ENCODE measurements around the gene GLOD5.

GLOD5 gene

DNA sequence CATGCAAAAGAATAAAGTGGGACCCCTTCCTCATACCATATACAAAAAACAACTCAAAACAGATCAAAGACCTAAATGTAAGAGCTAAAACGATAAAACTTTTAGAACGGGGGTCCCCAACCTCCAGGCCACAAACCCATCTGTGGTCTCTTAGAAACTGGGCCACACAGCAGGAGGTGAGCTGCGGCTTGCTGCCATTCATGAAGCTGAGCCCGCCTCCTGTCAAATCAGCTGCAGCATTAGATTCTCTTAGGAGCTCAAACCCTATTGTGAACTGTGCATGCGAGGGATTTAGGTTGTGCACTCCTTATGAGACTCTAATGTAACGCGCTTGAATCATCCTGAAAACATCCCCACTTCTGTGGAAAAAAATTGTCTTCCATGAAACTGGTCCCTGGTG lies 17.9 kb downstream of the GLOD5 start:
- TF ChIP-seq, protein P1, sequence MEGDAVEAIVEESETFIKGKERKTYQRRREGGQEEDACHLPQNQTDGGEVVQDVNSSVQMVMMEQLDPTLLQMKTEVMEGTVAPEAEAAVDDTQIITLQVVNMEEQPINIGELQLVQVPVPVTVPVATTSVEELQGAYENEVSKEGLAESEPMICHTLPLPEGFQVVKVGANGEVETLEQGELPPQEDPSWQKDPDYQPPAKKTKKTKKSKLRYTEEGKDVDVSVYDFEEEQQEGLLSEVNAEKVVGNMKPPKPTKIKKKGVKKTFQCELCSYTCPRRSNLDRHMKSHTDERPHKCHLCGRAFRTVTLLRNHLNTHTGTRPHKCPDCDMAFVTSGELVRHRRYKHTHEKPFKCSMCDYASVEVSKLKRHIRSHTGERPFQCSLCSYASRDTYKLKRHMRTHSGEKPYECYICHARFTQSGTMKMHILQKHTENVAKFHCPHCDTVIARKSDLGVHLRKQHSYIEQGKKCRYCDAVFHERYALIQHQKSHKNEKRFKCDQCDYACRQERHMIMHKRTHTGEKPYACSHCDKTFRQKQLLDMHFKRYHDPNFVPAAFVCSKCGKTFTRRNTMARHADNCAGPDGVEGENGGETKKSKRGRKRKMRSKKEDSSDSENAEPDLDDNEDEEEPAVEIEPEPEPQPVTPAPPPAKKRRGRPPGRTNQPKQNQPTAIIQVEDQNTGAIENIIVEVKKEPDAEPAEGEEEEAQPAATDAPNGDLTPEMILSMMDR (conservative IDR thresholded peaks at IDR 0.05; ENCODE audit: low read depth, low read length), result no peak
- no peak for DNase-seq (ENCODE audit: low read depth)
- no peak overlapping the region for H3K4me3 ChIP-seq (ENCODE audit: low read length)

DNA sequence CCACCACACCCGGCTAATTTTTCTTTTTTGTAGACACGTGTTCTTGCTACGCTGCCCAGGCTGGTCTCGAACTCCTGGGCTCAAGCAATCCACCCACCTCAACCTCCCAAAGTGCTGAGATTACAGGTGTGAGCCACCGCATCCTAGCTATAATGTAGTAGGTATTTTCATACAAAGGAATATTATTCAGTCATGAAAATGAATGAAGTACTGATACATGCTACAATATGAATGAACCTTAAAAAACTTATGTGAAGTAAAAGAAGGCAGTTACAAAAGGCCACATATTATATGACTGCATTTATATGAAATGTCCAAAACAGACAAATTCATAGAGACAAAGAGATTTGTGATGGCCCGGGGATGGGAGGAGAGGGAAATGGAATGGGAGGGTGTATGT lies 20.2 kb downstream of the GLOD5 start:
- DNase-seq (ENCODE audit: low read depth), result no peak
- TF ChIP-seq, protein P1 (conservative IDR thresholded peaks at IDR 0.05; ENCODE audit: low read depth, low read length), result no peak
- H3K4me3 ChIP-seq (ENCODE audit: low read length), result no peak overlapping the region

DNA sequence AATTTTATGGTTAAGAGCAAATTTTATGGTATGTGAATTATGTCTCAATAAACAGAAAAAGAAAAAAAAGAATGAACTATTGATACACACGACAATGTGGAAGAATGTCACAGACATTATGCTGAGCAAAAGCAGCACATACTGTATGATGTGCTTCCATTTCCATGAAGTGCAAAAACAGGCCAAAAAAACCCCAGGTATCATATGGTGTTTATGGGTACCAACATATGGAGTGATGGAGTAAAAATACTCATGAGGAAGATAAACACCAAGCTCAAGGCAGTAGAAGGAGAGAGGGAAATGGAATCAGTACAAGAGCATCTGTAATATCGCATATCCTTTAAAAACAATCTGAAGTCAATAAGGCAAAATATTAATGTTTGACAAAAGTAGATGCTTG lies 20.7 kb downstream of the GLOD5 start:
- TF ChIP-seq, protein P1 (conservative IDR thresholded peaks at IDR 0.05; ENCODE audit: low read depth, low read length), result no peak
- no peak for DNase-seq (ENCODE audit: low read depth)
- no peak overlapping the region for H3K4me3 ChIP-seq (ENCODE audit: low read length)

DNA sequence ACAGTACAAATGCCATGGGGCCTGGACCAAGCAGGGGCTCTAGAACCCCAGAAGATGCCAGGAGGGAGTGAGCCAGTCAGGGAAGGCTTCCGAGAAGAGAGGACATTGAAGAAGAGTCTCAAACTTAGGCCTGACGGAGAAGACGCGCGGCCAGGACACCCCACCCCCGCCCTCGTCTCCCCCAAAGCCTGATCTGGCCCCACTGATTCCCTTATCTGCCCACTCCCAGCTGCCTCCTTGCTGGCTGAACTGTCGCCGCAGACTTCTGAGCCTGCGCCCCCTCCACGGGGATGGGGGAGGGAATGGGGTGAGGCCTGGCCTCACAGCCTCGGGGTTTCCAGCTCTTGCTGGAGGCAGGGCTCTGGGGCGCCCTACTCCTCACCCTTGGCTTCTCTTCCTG lies 21.2 kb downstream of the GLOD5 start:
- H3K4me3 ChIP-seq (ENCODE audit: low read length), result no peak overlapping the region
- DNase-seq (ENCODE audit: low read depth), result no peak
- TF ChIP-seq, protein P1 (conservative IDR thresholded peaks at IDR 0.05; ENCODE audit: low read depth, low read length), result no peak

DNA sequence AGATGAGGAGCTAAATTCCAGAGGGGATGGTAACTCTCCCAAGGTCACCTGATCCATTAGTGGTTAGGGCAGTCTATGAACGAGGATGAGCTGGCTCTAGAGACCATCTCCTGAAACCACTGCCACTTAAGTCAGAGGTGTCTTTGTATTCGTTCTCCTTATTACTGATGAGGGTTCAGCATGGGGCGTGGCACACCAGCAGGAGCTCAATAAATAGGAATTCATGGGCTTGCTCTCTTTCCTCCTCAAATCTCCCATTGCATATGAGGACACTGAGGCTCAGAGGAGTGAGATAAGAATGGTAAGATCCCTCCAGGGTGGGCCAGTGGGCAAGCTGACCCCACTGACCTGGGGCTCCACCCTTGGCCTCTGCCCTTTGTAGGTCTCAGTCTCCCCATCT lies 23.2 kb downstream of the GLOD5 start:
- TF ChIP-seq, protein P1 (conservative IDR thresholded peaks at IDR 0.05; ENCODE audit: low read depth, low read length), result no peak
- no peak overlapping the region for H3K4me3 ChIP-seq (ENCODE audit: low read length)
- DNase-seq (ENCODE audit: low read depth), result no peak

DNA sequence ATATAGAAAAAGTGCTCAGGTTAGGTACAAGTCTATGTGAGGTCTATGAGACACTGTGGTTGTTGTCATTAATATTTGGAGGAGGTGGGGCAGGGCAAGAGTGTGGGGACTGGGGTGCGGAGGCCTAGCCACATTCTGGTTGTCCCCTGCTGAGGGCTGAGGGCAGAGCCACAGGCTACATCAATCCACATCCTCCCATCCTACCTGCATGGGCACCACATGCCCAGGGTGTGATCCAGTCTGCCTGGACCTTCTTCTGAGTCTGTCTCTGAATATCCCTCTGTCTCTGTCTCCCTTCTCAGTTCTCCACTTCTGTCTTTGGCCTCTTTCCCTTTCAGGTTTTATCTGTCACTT lies 23.6 kb downstream of the GLOD5 start:
- DNase-seq (ENCODE audit: low read depth), result no peak
- TF ChIP-seq, protein P1 (conservative IDR thresholded peaks at IDR 0.05; ENCODE audit: low read depth, low read length), result no peak

DNA sequence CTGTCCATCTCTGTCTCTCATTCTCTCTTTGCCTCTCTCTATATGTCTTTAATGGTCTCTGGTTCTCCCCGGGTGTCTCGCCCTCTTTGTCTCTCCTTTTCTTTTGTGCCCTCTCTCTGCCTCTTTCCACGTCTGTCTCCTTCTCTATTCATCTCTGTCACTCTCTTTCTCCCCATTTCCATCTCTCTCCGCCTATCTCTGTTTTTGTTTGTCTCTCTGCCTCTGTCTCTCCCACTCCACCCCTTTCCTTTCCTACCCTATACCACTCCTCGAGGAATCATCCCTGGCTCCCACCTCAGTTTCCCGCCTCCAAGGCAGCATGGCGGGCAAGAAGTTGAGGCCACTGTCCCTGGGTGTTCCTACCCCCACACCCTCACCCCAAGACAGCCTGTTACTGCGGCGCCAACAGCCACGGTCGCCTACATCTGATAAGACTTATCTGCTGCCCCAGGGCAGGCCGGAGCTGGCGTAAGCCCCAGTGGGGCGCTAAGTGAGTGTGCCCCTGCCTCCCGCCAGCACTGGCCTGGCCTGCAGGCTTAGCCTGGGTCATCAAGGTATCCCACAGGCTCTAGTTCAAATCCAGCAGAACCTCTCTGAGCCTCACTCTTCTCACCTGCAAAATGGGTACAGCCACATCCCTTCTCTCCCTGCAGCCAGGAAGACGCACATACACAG lies 24.1 kb downstream of the GLOD5 start:
- no peak overlapping the region for H3K4me3 ChIP-seq (ENCODE audit: low read length)
- no peak for DNase-seq (ENCODE audit: low read depth)
- TF ChIP-seq, protein P1 (conservative IDR thresholded peaks at IDR 0.05; ENCODE audit: low read depth, low read length), result no peak

More for the DNA sequence above, 23.6 kb downstream of the GLOD5 start:
- H3K4me3 ChIP-seq (ENCODE audit: low read length), result no peak overlapping the region

Measured in retinal pigment epithelial cell (primary cell).